ENCODE data around the gene ATP1A4. TPM values are rescaled to one million over a fixed set of nuclear protein-coding genes. Genes with fewer than 3 reads are reported as not detected.

Gene ATP1A4
- polyA plus RNA-seq, 3 donors: 1.00 to 16.0 TPM; not detected in 1

DNA sequence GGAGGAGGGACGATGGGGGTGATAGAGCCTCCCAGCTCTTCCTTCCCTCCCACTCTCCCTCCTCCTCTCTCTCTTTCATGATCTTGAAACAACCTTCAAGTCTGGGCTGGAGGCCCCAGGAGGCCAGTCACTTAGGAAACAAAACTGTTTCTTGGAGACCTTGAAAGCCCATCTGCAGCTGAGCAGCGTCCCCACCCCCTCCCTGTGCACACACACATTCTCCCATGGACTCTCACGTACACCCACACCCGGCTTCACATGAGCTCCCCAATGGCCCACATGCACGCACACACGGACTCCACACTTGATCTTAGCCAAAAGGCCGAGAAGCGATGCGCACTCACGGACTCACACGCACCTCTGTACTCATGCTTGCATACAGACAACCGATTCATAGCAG, 39.0 kb upstream of the ATP1A4 start:
- 97% methylated on average over 11 of the region's 12 CpGs for WGBS (ENCODE audit: insufficient coverage)
- TF ChIP-seq, protein P1, sequence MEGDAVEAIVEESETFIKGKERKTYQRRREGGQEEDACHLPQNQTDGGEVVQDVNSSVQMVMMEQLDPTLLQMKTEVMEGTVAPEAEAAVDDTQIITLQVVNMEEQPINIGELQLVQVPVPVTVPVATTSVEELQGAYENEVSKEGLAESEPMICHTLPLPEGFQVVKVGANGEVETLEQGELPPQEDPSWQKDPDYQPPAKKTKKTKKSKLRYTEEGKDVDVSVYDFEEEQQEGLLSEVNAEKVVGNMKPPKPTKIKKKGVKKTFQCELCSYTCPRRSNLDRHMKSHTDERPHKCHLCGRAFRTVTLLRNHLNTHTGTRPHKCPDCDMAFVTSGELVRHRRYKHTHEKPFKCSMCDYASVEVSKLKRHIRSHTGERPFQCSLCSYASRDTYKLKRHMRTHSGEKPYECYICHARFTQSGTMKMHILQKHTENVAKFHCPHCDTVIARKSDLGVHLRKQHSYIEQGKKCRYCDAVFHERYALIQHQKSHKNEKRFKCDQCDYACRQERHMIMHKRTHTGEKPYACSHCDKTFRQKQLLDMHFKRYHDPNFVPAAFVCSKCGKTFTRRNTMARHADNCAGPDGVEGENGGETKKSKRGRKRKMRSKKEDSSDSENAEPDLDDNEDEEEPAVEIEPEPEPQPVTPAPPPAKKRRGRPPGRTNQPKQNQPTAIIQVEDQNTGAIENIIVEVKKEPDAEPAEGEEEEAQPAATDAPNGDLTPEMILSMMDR (IDR thresholded peaks at IDR 0.05): no peak
- H2AFZ ChIP-seq (ENCODE audit: insufficient read depth, low read depth, low read length, poor library complexity, severe bottlenecking): no peak overlapping the region
- H3K4me1 Mint-ChIP-seq: peaks cover 5% of the 10 kb centered on the region
- no peak overlapping the region for H3K4me3 ChIP-seq (replicated peaks in 1 of 3; ENCODE audit: low read depth in 2 of 3, low read length in 3 of 3)
- H3K9ac ChIP-seq (ENCODE audit: insufficient read depth, low read length, poor library complexity, severe bottlenecking): no peak overlapping the region
- peaks cover 0 to 8% of the 10 kb centered on the region in 2 donors for H3K4me1 ChIP-seq (ENCODE audit: control insufficient read depth in 1 of 2, insufficient read depth in 2 of 2, low read length in 2 of 2)
- H3K79me2 ChIP-seq (ENCODE audit: insufficient read depth, low read length): no peaks in the 10 kb centered on the region
- no peak overlapping the region for H3K4me2 ChIP-seq (replicated peaks; ENCODE audit: extremely low read depth, low read length, poor library complexity, severe bottlenecking)
- H3K36me3 Mint-ChIP-seq: no peaks in the 10 kb centered on the region
- no peaks in the 10 kb centered on the region for H4K20me1 ChIP-seq (ENCODE audit: insufficient read depth, low read length)
- no peak overlapping the region for H3K27ac Mint-ChIP-seq
- peaks cover 0 to 4% of the 10 kb centered on the region in 2 donors for H3K27me3 ChIP-seq (ENCODE audit: control insufficient read depth in 2 of 2, insufficient read depth in 2 of 2, low read length in 2 of 2)
- no peaks in the 10 kb centered on the region for H3K36me3 ChIP-seq (replicated peaks in 1 of 2; ENCODE audit: control insufficient read depth in 1 of 2, insufficient read depth in 2 of 2, low read length in 2 of 2)
- H3K27ac ChIP-seq (ENCODE audit: low read depth in 1 of 2, low read length in 2 of 2): no peak overlapping the region
- H3K4me3 Mint-ChIP-seq: no peak overlapping the region
- intact Hi-C loops (cut with micrococcal nuclease): no loop called here
- no peak for DNase-seq
- H3K9me3 Mint-ChIP-seq: no peaks in the 10 kb centered on the region
- no peaks in the 10 kb centered on the region for H3K9me3 ChIP-seq (replicated peaks in 1 of 2; ENCODE audit: control insufficient read depth in 1 of 2, insufficient read depth in 1 of 2, low read length in 2 of 2)
- peaks cover 7 to 18% (median 15%) of the 10 kb centered on the region in 3 donors for H3K27me3 Mint-ChIP-seq (ENCODE audit: low read depth in 3 of 3)

DNA sequence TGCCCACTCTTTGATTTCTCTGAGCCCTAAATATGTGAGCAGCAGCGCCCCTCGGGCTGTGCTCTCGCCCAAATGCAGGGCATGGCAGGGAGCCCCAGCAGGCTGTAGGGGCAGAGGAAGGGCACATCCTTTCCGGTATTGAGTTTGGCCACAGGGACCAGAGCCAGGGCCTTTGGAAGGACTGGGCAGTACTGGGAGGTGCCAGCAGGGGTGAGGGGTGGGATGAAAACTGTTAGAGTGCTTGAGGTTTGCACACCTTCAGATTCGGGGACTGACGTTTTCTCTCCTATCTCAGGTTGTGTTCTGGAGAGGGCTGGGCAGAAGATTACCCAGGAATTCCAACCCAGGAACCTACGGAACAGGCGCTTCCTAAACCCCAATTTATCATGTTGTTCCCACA, 38.0 kb upstream of the ATP1A4 start:
- DNase-seq: no peak
- Histone ChIP-seq H3K4me1 (ENCODE audit: control insufficient read depth in 1 of 2, insufficient read depth in 2 of 2, low read length in 2 of 2) (peaks cover 0 to 8% of the 10 kb centered on the region in 2 donors), H3K9ac (ENCODE audit: insufficient read depth, low read length, poor library complexity, severe bottlenecking) (no peak overlapping the region), H3K9me3 (replicated peaks in 1 of 2; ENCODE audit: control insufficient read depth in 1 of 2, insufficient read depth in 1 of 2, low read length in 2 of 2) (no peaks in the 10 kb centered on the region), H3K36me3 (replicated peaks in 1 of 2; ENCODE audit: control insufficient read depth in 1 of 2, insufficient read depth in 2 of 2, low read length in 2 of 2) (no peaks in the 10 kb centered on the region), H4K20me1 (ENCODE audit: insufficient read depth, low read length) (no peaks in the 10 kb centered on the region), H3K79me2 (ENCODE audit: insufficient read depth, low read length) (no peaks in the 10 kb centered on the region), H3K27ac (ENCODE audit: low read depth in 1 of 2, low read length in 2 of 2) (no peak overlapping the region), H3K4me2 (replicated peaks; ENCODE audit: extremely low read depth, low read length, poor library complexity, severe bottlenecking) (no peak overlapping the region), H2AFZ (ENCODE audit: insufficient read depth, low read depth, low read length, poor library complexity, severe bottlenecking) (no peak overlapping the region), H3K4me3 (replicated peaks in 1 of 3; ENCODE audit: low read depth in 2 of 3, low read length in 3 of 3) (no peak overlapping the region), H3K27me3 (ENCODE audit: control insufficient read depth in 2 of 2, insufficient read depth in 2 of 2, low read length in 2 of 2) (peaks cover 0 to 6% of the 10 kb centered on the region in 2 donors)
- TF ChIP-seq, protein P1 (IDR thresholded peaks at IDR 0.05): peak; percentile 10
- peaks cover 7 to 21% (median 17%) of the 10 kb centered on the region in 3 donors for H3K27me3 Mint-ChIP-seq (ENCODE audit: low read depth in 3 of 3)
- H3K36me3 Mint-ChIP-seq: no peaks in the 10 kb centered on the region
- H3K4me1 Mint-ChIP-seq: peaks cover 5% of the 10 kb centered on the region
- 100% methylated on average over 6 of the region's 8 CpGs for WGBS (ENCODE audit: insufficient coverage)
- intact Hi-C loops (cut with micrococcal nuclease): no loop called here
- H3K4me3 Mint-ChIP-seq: no peak overlapping the region
- H3K9me3 Mint-ChIP-seq: no peaks in the 10 kb centered on the region
- H3K27ac Mint-ChIP-seq: no peak overlapping the region
